ENCODE measurements around the gene CDC123. TPM values are rescaled to one million over a fixed set of nuclear protein-coding genes. Genes with fewer than 3 reads are reported as not detected.
A peak's percentile ranks its signal among the peaks of the same experiment; 100 is the strongest.
"Not testable (repeated sequence)": the region's sequence is repeated elsewhere in the genome, so short reads cannot be mapped to it uniquely, and the experiment has no call there.

The CDC123 gene
- total RNA-seq, 1 donor from 2014 or later, result 41.8 TPM

DNA sequence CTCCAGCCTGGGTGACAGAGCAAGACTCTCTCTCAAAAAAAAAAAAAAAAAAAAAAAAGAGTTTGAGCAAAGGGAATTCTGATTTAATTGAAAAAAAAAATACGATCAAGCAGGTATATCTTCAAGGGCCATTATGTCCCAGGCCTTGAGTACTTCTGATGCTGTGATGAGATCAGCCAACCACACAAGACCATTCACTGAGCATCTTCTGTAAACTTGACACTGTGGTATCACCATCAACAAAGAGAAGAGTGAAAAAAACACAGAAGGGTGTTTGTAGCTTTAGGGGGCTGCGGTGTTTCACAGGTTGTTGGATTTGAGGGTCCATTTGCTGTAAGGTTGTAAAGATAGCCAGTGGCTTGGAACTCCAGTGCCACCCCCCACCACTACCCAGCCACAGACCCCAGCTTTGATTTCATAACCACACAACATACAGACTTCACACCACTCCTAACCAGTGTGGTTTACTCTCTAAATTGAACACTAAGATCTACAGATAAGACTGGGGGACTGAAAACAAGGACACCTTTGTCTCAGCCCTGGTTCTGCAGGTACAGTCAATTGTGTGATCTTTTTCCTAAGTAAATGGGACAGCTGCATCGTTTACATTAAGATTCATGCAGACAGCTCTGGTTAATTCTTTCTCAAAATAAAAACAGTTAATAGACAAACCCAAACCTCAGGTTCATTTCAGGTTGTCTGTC lies 66.4 kb downstream of the CDC123 start:
- H3K9me3 ChIP-seq (replicated peaks), result no peaks in the 10 kb centered on the region
- H3K27me3 ChIP-seq (ENCODE audit: low read depth), result no peaks in the 10 kb centered on the region
- H3K4me1 ChIP-seq, result peaks cover 14% of the 10 kb centered on the region
- no peak overlapping the region for H3K27ac ChIP-seq (replicated peaks)
- DNase-seq, result no peak
- no peaks in the 10 kb centered on the region for H3K36me3 ChIP-seq
- H3K4me3 ChIP-seq, result no peak overlapping the region
- TF ChIP-seq CTCF (IDR thresholded peaks at IDR 0.05; ENCODE audit: borderline replicate concordance), result no peak
- intact Hi-C loops (cut with micrococcal nuclease), result loop anchor here (5.0 to 10.0 kb wide), 2 partner anchors 392 to 450 kb away; no protein-coding TSS in a partner anchor

DNA sequence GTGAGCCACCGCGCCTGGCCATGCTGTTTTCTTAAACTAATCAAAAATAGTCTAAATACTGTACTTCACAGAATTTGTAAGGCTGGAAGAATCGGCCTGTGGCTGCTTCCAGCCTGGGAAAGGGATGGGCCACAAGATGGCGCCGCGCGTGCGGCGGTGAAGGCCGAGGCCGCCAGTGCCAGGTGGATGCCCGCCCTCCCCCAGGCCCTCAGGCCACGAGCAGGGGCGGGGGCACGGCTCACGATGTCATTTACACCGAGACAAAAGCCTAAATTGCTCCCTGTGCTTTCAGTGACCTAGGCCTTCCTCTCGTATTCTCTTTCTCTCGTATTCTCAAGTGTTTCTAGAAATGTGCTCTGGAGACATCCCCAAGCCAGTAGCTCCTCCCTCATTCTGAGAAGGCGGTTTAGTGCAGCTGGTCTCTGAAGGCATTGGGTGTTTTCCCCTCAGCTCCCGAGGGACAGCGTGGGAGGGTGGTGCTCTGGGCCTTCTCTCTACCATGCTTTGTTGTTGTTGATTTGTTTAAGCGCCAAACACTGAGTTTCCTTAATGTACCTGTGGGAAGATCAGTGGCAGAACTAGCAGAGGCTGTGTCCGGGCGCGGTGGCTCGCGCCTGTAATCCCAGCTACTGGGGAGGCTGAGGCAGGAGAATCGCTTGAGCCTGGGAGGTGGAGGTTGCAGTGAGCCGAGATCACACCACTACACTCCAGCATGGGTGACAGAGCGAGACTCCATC lies 68.4 kb downstream of the CDC123 start:
- peak; percentile 77 for DNase-seq
- peaks cover 14% of the 10 kb centered on the region for H3K4me1 ChIP-seq
- intact Hi-C loops (cut with micrococcal nuclease), result loop anchor here (5.0 to 10.0 kb wide), 2 partner anchors 390 to 448 kb away; no protein-coding TSS in a partner anchor
- peak overlapping the region; percentile 58 for H3K4me3 ChIP-seq
- peak; percentile 91 for TF ChIP-seq CTCF (IDR thresholded peaks at IDR 0.05; ENCODE audit: borderline replicate concordance)
- no peaks in the 10 kb centered on the region for H3K9me3 ChIP-seq (replicated peaks)
- no peaks in the 10 kb centered on the region for H3K27me3 ChIP-seq (ENCODE audit: low read depth)
- H3K27ac ChIP-seq (replicated peaks), result peak overlapping the region; percentile 69
- no peaks in the 10 kb centered on the region for H3K36me3 ChIP-seq

DNA sequence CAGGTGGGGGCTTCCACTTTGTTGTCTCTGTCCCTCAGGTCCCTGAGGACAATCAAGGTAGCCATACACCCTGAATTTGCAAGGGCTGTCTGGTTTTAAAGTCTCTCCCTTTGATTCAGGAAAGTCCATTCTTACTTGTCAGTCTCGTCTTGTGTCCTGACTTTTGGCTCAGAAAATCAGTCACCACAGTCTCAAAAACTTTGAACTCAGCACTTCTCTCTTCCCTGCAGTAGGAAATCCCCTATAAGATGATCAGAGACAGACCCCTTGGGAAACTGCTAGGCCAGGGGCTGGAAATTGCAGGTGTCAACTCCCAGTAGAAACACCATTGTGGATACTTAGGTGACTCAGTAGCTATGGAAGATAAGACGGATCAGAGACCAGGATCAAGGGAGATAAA lies 73.1 kb downstream of the CDC123 start:
- no peaks in the 10 kb centered on the region for H3K36me3 ChIP-seq
- no peaks in the 10 kb centered on the region for H3K27me3 ChIP-seq (ENCODE audit: low read depth)
- H3K4me3 ChIP-seq, result no peak overlapping the region
- H3K4me1 ChIP-seq, result peaks cover 22% of the 10 kb centered on the region
- TF ChIP-seq CTCF (IDR thresholded peaks at IDR 0.05; ENCODE audit: borderline replicate concordance), result no peak
- intact Hi-C loops (cut with micrococcal nuclease), result loop anchor here (10.0 kb wide), 1 partner anchor 386 kb away; no protein-coding TSS in a partner anchor
- H3K9me3 ChIP-seq (replicated peaks), result no peaks in the 10 kb centered on the region
- H3K27ac ChIP-seq (replicated peaks), result no peak overlapping the region
- DNase-seq, result no peak

GRCh38 chr10:12271210-12271540 lies 75.2 kb downstream of the CDC123 start:
- DNase-seq, result no peak
- Histone ChIP-seq H3K4me3 (no peak overlapping the region), H3K9me3 (replicated peaks) (no peaks in the 10 kb centered on the region), H3K27ac (replicated peaks) (no peak overlapping the region), H3K27me3 (ENCODE audit: low read depth) (no peaks in the 10 kb centered on the region), H3K4me1 (peaks cover 8% of the 10 kb centered on the region), H3K36me3 (no peaks in the 10 kb centered on the region)
- intact Hi-C loops (cut with micrococcal nuclease), result no loop called here
- TF ChIP-seq CTCF (IDR thresholded peaks at IDR 0.05; ENCODE audit: borderline replicate concordance), result no peak

DNA sequence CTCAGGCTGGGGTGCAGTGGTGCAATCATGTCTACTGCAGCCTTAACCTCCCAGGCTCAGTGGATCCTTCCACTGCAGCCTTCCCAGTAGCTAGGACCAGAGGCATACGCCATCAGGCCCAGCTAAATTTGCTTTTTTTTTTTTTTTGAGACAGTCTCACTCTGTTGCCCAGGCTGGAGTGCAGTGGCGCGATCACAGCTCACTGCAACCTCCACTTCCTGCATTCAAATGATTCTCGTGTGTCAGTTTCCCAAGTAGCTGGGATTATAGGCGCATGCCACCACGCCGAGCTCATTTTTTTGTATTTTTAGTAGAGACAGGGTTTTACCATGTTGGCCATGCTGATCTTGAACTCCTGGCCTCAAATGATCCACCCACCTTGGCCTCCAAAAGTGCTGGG lies 81.9 kb downstream of the CDC123 start:
- intact Hi-C loops (cut with micrococcal nuclease); H3K27me3 ChIP-seq (ENCODE audit: low read depth); H3K4me3 ChIP-seq; H3K27ac ChIP-seq (replicated peaks); DNase-seq; H3K4me1 ChIP-seq; H3K36me3 ChIP-seq; H3K9me3 ChIP-seq (replicated peaks): not testable (repeated sequence)

DNA sequence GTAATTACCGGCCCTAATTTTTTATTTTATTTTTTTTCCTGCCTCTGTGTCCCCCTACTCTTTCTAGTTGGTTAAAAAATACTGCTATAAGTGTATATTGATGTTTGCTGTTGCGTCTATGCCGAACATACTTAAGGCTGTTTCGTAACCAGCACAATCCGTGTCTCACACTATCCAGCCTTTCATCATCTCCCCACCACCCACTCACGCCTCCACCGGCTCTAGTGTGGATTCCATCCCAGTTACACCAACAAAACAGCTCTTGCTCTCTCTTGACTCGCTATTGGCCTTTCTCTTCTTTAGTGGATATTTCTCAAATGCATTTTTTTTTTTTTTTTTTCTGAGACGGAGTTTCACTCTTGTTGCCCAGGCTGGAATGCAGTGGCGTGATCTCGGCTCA lies 83.3 kb downstream of the CDC123 start:
- no peak for DNase-seq
- no peak for TF ChIP-seq CTCF (IDR thresholded peaks at IDR 0.05; ENCODE audit: borderline replicate concordance)
- Histone ChIP-seq H3K4me3 (no peak overlapping the region), H3K27me3 (ENCODE audit: low read depth) (no peaks in the 10 kb centered on the region), H3K27ac (replicated peaks) (no peak overlapping the region), H3K9me3 (replicated peaks) (no peaks in the 10 kb centered on the region), H3K4me1 (no peaks in the 10 kb centered on the region), H3K36me3 (no peaks in the 10 kb centered on the region)
- intact Hi-C loops (cut with micrococcal nuclease), result no loop called here

Measured in left ventricle myocardium inferior (tissue), 1 donor.